RWPE1 (cell line): Measurements from ENCODE around the gene NANOS3.
"Not testable (repeated sequence)": the region's sequence is repeated elsewhere in the genome, so short reads cannot be mapped to it uniquely, and the experiment has no call there.

Source experiments
- CTCF ChIA-PET: fragments of 350-600 bp; sonication (Branson Sonifier 250); formaldehyde crosslinking; extraction: SDS; loops from one replicate; lab custom pipeline; 2021; lab: Yijun Ruan, JAX
- POLR2A ChIA-PET: fragments of 400-600 bp; formaldehyde crosslinking; extraction: SDS; loops from one replicate; lab custom pipeline; 2020; ENCODE audit warnings: antibody characterized with exemption; ENCODE audit not compliant: low non-redundant PET; lab: Yijun Ruan, JAX
- DNase-seq: peaks from one replicate; pipeline ENCODE4 v3.0.0; 2012; ENCODE audit warnings: low spot score
- H3K27ac ChIP-seq: fragments of 450-650 bp; 2 replicates; pipeline ENCODE4 v1.5.1; 2017
- TF ChIP-seq, protein P1 (sequence below): fragments of 450-650 bp; conservative IDR thresholded peaks from 2 replicates; pipeline ENCODE4 v1.5.1; 2017; ENCODE audit warnings: low read depth, mild to moderate bottlenecking

The NANOS3 gene

DNA sequence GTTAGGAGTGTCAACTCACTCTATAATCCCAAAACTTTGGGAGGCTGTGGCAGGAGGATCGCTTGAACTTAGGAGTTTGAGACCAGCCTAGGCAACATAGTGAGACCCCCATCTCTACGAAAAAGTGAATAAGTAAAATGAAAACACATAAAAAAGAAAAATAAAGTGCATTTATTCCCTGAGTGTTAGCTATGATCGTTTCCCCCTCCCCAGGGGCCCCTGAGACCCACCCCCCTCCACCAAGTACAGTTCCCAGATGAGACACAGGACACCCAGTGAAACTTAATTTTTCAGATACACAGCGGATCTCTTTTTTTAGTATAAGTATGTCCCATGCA is 28.6 kb upstream of the NANOS3 start:
- TF ChIP-seq, protein P1, sequence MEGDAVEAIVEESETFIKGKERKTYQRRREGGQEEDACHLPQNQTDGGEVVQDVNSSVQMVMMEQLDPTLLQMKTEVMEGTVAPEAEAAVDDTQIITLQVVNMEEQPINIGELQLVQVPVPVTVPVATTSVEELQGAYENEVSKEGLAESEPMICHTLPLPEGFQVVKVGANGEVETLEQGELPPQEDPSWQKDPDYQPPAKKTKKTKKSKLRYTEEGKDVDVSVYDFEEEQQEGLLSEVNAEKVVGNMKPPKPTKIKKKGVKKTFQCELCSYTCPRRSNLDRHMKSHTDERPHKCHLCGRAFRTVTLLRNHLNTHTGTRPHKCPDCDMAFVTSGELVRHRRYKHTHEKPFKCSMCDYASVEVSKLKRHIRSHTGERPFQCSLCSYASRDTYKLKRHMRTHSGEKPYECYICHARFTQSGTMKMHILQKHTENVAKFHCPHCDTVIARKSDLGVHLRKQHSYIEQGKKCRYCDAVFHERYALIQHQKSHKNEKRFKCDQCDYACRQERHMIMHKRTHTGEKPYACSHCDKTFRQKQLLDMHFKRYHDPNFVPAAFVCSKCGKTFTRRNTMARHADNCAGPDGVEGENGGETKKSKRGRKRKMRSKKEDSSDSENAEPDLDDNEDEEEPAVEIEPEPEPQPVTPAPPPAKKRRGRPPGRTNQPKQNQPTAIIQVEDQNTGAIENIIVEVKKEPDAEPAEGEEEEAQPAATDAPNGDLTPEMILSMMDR: no peak
- no peak for DNase-seq
- ChIA-PET POLR2A (no interaction called here), CTCF (interaction anchor here (0.7 kb wide), 1 partner anchor 687 kb away, joined by 4 read pairs; no protein-coding TSS in a partner anchor)
- H3K27ac ChIP-seq: peak overlapping the region; percentile 100

DNA sequence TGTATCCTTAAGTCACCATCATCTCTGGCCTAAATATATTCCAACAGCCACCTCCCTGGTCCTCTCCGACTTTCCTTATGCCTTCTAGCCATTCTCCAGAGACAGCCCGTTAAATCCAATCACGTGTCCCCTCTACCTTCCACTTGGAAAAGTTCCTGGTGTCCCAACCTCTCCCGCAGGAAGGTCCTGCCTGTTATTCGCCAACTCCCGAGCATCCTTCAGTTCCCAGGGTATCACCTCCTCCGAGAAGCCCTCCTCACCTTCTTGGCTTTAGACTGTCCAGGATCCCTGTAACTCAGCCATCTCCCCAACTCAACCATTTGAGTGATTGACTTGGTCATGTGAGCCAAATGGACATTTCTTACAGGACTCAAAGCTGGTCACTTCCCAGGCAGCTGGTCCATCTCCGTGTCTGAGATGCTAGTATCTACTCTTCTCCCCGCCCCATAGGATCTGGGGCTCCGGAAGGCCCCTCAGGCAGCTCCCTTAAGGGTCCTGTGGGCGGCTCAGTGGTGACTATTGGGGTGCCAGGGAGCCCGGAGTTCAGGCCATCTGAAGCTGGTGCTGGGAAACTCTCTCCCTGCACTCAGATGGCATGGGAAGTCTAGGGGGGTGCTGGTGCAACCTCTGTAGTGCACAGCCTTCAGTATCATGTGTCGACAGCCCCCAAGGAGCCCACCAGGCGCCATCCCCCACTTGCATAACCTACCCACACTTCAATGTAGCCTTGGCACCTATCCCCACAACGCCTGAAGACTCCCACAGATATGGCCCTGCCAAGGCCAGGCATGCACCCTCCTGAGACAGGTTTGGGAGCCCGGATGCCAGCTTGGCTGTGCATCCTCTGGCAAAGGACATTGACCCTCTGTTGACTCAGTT is 27.9 kb upstream of the NANOS3 start:
- POLR2A ChIA-PET: interaction anchor here (0.5 kb wide), 1 partner anchor 174 kb away, joined by 6 read pairs; no protein-coding TSS in a partner anchor
- TF ChIP-seq, protein P1: no peak
- CTCF ChIA-PET: interaction anchor here (0.6 kb wide), 1 partner anchor 203 kb away, joined by 3 read pairs; no protein-coding TSS in a partner anchor
- peak overlapping the region; percentile 100 for H3K27ac ChIP-seq
- DNase-seq: no peak

DNA sequence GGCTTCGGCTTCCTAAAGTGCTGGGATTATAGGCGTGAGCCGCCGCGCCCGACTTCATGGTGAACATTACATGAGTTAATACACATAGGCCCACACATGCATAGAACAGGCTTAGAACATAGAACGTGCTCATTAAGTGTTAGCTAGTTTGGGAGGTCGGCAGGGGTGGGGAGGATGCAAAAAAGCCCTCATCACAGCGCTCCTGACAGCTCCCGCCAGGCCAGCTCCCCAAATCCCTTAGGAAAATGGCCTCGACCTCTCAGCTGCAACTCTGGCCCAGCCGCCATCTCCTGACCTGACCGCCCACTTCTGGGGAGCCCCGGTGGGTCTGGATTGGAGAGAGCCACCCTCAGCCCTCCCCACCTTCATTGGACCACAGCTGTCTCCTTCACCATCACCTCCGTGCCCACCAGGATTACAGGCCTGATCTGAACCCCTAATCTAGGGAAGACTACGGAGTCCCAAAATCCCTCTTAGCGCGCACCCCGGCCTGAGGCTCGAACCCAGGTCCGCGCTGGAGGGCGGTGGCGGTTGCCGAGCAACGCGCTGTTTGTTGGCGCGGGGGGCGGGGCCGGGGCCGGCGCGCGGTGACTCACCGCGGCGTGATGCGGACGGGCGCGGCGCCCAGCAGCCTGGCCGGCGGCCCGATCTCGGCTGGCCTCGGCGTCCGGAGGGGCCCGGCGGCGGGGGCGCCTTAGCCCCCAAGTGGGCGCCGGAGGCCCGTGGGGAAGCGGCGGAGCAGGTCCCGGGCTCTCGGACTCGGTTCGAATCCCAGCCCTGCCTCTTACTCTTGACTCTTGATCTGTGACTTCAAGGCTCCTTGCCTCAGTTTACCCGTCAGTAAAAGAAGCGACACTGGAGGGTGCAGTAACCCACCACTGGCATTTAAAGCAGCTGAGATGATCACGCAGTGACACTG is 26.7 kb upstream of the NANOS3 start:
- DNase-seq: no peak
- TF ChIP-seq, protein P1: no peak
- CTCF ChIA-PET: interaction anchor here (0.5 to 1.2 kb wide), 2 partner anchors 12 to 73 kb away, joined by 3 to 6 read pairs; no protein-coding TSS in a partner anchor
- POLR2A ChIA-PET: no interaction called here
- peak overlapping the region; percentile 100 for H3K27ac ChIP-seq

DNA sequence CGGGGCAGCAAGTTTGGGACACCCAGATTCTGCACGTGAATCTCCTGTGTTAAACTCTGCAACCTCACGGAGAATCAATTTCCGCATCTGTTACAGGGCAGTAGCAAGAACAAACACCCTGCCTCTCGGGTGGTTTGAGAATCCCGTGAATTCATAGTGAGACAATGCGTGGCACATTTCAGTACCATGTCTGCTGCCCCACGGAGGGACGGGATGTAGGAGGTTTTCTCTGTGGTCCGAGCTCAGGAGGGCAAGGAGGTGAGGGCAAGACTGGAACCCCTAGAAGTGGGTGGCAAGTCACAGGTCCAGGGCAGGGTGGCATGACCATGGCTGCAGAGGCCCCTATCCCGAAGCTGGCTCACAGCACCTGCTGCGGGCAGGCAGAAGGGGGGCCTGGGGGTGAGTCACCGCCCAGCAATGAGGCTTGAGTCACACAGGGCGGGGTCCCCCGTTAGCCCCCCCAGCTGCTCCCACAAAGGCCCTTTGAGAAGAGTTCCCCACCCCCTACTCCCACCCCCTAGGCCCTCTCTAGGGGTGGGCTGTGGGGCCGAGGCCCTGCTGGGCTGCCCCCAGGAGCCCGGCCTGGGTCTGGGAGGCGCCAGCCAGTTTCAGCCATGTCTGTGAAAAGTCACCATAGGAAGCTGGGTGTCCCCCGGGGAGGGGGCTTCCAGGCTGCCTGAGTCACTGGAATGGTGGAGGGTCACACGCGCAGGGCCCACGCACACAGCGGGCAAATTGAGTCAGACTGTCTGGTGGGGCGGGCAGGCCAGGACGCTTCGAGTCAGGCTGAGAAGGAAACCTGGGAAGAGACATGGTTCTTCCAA is 25.8 kb upstream of the NANOS3 start:
- CTCF ChIA-PET: interaction anchor here (0.5 to 1.0 kb wide), 3 partner anchors 11 to 153 kb away, joined by 3 to 5 read pairs (median 3); no protein-coding TSS in a partner anchor
- POLR2A ChIA-PET: interaction anchor here (0.6 to 1.0 kb wide), 4 partner anchors 15 to 800 kb away, joined by 3 to 5 read pairs (median 4); a partner anchor contains a TSS
- TF ChIP-seq, protein P1: no peak
- peak overlapping the region; percentile 100 for H3K27ac ChIP-seq
- peak; percentile 89 for DNase-seq

DNA sequence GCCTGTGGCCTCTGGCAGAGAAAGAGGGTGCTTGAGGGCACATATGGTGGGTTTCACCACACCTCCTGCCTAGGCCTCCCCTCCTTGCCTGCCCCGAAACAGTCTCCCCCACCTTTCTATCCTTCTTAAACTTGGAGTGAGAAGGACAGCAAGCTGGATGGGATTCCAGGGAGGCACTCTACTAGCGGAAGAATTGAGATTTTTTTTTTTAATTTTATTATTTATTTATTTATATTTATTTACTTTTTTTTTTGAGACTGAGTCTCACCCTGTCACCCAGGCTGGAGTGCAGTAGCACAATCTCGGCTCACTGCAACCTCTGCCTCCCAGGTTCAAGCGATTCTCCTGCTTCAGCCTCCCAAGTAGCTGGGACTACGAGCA is 25.2 kb upstream of the NANOS3 start:
- H3K27ac ChIP-seq: peak overlapping the region; percentile 100
- POLR2A ChIA-PET: interaction anchor here (0.6 to 1.7 kb wide), 5 partner anchors 8 to 801 kb away, joined by 3 to 6 read pairs (median 4); a partner anchor contains a TSS
- CTCF ChIA-PET: interaction anchor here (0.7 to 1.0 kb wide), 2 partner anchors 11 to 67 kb away, joined by 3 to 5 read pairs; no protein-coding TSS in a partner anchor
- DNase-seq: not testable (repeated sequence)

DNA sequence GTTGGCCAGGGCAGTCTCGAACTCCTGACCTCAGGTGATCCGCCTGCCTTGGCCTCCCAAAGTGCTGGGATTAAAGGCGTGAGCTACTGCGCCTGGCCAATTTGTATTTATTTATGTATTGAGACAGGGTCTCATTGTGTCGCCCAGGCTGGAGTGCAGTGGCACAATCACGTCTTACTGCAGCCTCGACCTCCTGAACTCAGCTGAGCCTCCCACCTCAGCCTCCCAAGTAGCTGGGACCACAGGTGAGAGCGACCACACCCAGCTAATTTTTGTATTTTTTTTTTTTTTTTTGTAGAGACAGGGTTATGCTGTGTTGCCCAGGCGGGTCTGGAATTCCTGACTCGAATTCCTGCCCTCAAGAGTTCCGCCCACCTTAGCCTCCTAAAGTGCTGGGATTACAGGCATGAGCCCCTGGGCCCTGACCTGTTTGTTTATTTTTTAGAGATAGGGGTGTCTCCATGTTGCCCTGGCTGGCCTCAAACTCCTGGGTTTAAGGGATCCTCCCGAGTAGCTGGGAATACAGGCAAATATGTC is 24.7 kb upstream of the NANOS3 start:
- H3K27ac ChIP-seq: peak overlapping the region; percentile 100
- ChIA-PET CTCF (interaction anchor here (1.7 kb wide), 1 partner anchor 10 kb away, joined by 7 read pairs; no protein-coding TSS in a partner anchor), POLR2A (interaction anchor here (0.6 to 1.7 kb wide), 3 partner anchors 9 to 706 kb away, joined by 3 to 6 read pairs (median 5); no protein-coding TSS in a partner anchor)

More for the DNA sequence above, 24.7 kb upstream of the NANOS3 start:
- not testable (repeated sequence) for DNase-seq
